ENCODE data around the gene MBNL1. TPM values are rescaled to one million over a fixed set of nuclear protein-coding genes. Genes with fewer than 3 reads are reported as not detected.

MBNL1 gene
- total RNA-seq, 2 donors from 2014 or later, result 1.3 to 4.9 TPM

GRCh38 chr3:152398495-152398894 is 129.8 kb downstream of the MBNL1 start:
- Mint-ChIP-seq H3K27me3 (ENCODE audit: insufficient read depth) (peaks cover 3% of the 10 kb centered on the region), H3K4me3 (no peak overlapping the region), H3K9me3 (no peaks in the 10 kb centered on the region), H3K4me1 (peaks cover 13% of the 10 kb centered on the region), H3K27ac (no peak overlapping the region), H3K36me3 (ENCODE audit: low read depth) (no peaks in the 10 kb centered on the region)
- Histone ChIP-seq H3K4me3 (ENCODE audit: low read length) (no peak overlapping the region), H3K27ac (ENCODE audit: low read depth, low read length) (no peak overlapping the region), H3K4me1 (ENCODE audit: control insufficient read depth, insufficient read depth, low read length) (no peaks in the 10 kb centered on the region), H3K9ac (ENCODE audit: extremely low read depth, low read length, poor library complexity, severe bottlenecking) (no peak overlapping the region), H3K36me3 (ENCODE audit: control insufficient read depth, insufficient read depth, low read length) (no peaks in the 10 kb centered on the region), H3K9me3 (ENCODE audit: control insufficient read depth, low read length) (no peaks in the 10 kb centered on the region), H3K27me3 (ENCODE audit: control insufficient read depth, insufficient read depth, low read length, poor library complexity, severe bottlenecking) (no peaks in the 10 kb centered on the region)
- TF ChIP-seq CTCF (conservative IDR thresholded peaks at IDR 0.05), result no peak
- DNase-seq, result no peak

- TF ChIP-seq CTCF (conservative IDR thresholded peaks at IDR 0.05), result no peak
- DNase-seq, result no peak
- H3K27ac Mint-ChIP-seq, result no peak overlapping the region
- no peak overlapping the region for H3K9ac ChIP-seq (ENCODE audit: extremely low read depth, low read length, poor library complexity, severe bottlenecking)
- no peaks in the 10 kb centered on the region for H3K36me3 Mint-ChIP-seq (ENCODE audit: low read depth)
- no peak overlapping the region for H3K4me3 ChIP-seq (ENCODE audit: low read length)
- H3K27me3 ChIP-seq (ENCODE audit: control insufficient read depth, insufficient read depth, low read length, poor library complexity, severe bottlenecking), result no peaks in the 10 kb centered on the region
- peaks cover 18% of the 10 kb centered on the region for H3K4me1 Mint-ChIP-seq
- H3K27me3 Mint-ChIP-seq (ENCODE audit: insufficient read depth), result peaks cover 3% of the 10 kb centered on the region
- H3K4me1 ChIP-seq (ENCODE audit: control insufficient read depth, insufficient read depth, low read length), result no peaks in the 10 kb centered on the region
- H3K36me3 ChIP-seq (ENCODE audit: control insufficient read depth, insufficient read depth, low read length), result no peaks in the 10 kb centered on the region
- H3K4me3 Mint-ChIP-seq, result no peak overlapping the region
- H3K9me3 Mint-ChIP-seq, result no peaks in the 10 kb centered on the region
- H3K9me3 ChIP-seq (ENCODE audit: control insufficient read depth, low read length), result no peaks in the 10 kb centered on the region
- H3K27ac ChIP-seq (ENCODE audit: low read depth, low read length), result no peak overlapping the region
Observed at GRCh38 chr3:152399374-152399773, 130.6 kb downstream of the MBNL1 start.

GRCh38 chr3:152400887-152401286 is 132.2 kb downstream of the MBNL1 start:
- Mint-ChIP-seq H3K36me3 (ENCODE audit: low read depth) (no peaks in the 10 kb centered on the region), H3K4me1 (peaks cover 18% of the 10 kb centered on the region), H3K27ac (no peak overlapping the region), H3K4me3 (no peak overlapping the region), H3K9me3 (no peaks in the 10 kb centered on the region), H3K27me3 (ENCODE audit: insufficient read depth) (peaks cover 3% of the 10 kb centered on the region)
- DNase-seq, result no peak
- H3K27me3 ChIP-seq (ENCODE audit: control insufficient read depth, insufficient read depth, low read length, poor library complexity, severe bottlenecking), result no peaks in the 10 kb centered on the region
- H3K4me1 ChIP-seq (ENCODE audit: control insufficient read depth, insufficient read depth, low read length), result no peaks in the 10 kb centered on the region
- no peak overlapping the region for H3K9ac ChIP-seq (ENCODE audit: extremely low read depth, low read length, poor library complexity, severe bottlenecking)
- no peak overlapping the region for H3K27ac ChIP-seq (ENCODE audit: low read depth, low read length)
- H3K4me3 ChIP-seq (ENCODE audit: low read length), result no peak overlapping the region
- no peaks in the 10 kb centered on the region for H3K9me3 ChIP-seq (ENCODE audit: control insufficient read depth, low read length)
- H3K36me3 ChIP-seq (ENCODE audit: control insufficient read depth, insufficient read depth, low read length), result no peaks in the 10 kb centered on the region
- no peak for TF ChIP-seq CTCF (conservative IDR thresholded peaks at IDR 0.05)
